Upper lobe of right lung (tissue), 1 donor: ENCODE measurements around the gene METTL16. TPM values are rescaled to one million over a fixed set of nuclear protein-coding genes. Genes with fewer than 3 reads are reported as not detected.

Experiments used
- ATAC-seq: fragments of 200-7000 bp; cut with Tn5 transposase; one replicate; pipeline ENCODE4 v1.9.1; 2020; ENCODE audit warnings: mild to moderate bottlenecking, moderate library complexity
- DNase-seq: peaks from one replicate; pipeline ENCODE4 v3.0.0-alpha.2; 2020
- H3K27ac ChIP-seq: fragments of 200-600 bp; one replicate; pipeline ENCODE4 v1.8.0; 2022
- H3K27me3 ChIP-seq: fragments of 200-600 bp; one replicate; pipeline ENCODE4 v1.8.0; 2022; ENCODE audit warnings: mild to moderate bottlenecking
- H3K36me3 ChIP-seq: fragments of 200-600 bp; one replicate; pipeline ENCODE4 v1.8.0; 2022
- H3K4me1 ChIP-seq: fragments of 200-600 bp; one replicate; pipeline ENCODE4 v1.8.0; 2022
- H3K4me3 ChIP-seq: fragments of 200-600 bp; one replicate; pipeline ENCODE4 v1.8.0; 2022; ENCODE audit warnings: mild to moderate bottlenecking
- H3K9me3 ChIP-seq: fragments of 200-600 bp; one replicate; pipeline ENCODE4 v1.8.0; 2022
- CTCF ChIP-seq: fragments of 200-600 bp; IDR thresholded peaks from one replicate; pipeline ENCODE4 v1.8.0; 2022; ENCODE audit warnings: antibody characterized with exemption
- intact Hi-C: fragments of 100-400 bp; cut with DNase I; formaldehyde crosslinking; loops from one replicate; pipeline ENCODE4 v1.11.0; 2022
- total RNA-seq: library from RNA; stranded (reverse); fragmentation: NEBNext Ultra II Directional; extraction: Animal tissue kit (Norgen Biotek cat#: 25700); gene quantifications from one replicate; pipeline ENCODE4 v1.2.1, GENCODE V29; 2021
- donor health status: DM: no; HTN: yes; CAD: no; lungs with severe emphysema.

Gene METTL16
- total RNA-seq, 1 donor from 2014 or later = 30.0 TPM

- TF ChIP-seq CTCF = no peak
- intact Hi-C loops = no loop called here
- H3K36me3 ChIP-seq = peaks cover 53% of the 10 kb centered on the region
These were observed 139.0 kb downstream of the METTL16 start for GRCh38 chr17:2372681-2373080.

GRCh38 chr17:2372180-2372579 lies 139.5 kb downstream of the METTL16 start:
- Histone ChIP-seq H3K36me3 (peaks cover 49% of the 10 kb centered on the region), H3K27ac (no peak overlapping the region), H3K27me3 (no peaks in the 10 kb centered on the region), H3K4me3 (no peak overlapping the region), H3K4me1 (no peaks in the 10 kb centered on the region), H3K9me3 (no peaks in the 10 kb centered on the region)
- TF ChIP-seq CTCF = no peak
- DNase-seq (no peak), ATAC-seq (no peak)
- intact Hi-C loops = no loop called here

More at GRCh38 chr17:2372681-2373080, 139.0 kb downstream of the METTL16 start:
- no peak overlapping the region for H3K4me3 ChIP-seq
- ATAC-seq = no peak
- H3K9me3 ChIP-seq = no peaks in the 10 kb centered on the region
- H3K27me3 ChIP-seq = no peaks in the 10 kb centered on the region
- DNase-seq = no peak
- no peaks in the 10 kb centered on the region for H3K4me1 ChIP-seq
- no peak overlapping the region for H3K27ac ChIP-seq

- H3K36me3 ChIP-seq = peaks cover 44% of the 10 kb centered on the region
- no peak overlapping the region for H3K4me3 ChIP-seq
- no peaks in the 10 kb centered on the region for H3K4me1 ChIP-seq
- DNase-seq (no peak), ATAC-seq (no peak)
- no peak for TF ChIP-seq CTCF
- no peak overlapping the region for H3K27ac ChIP-seq
- intact Hi-C loops = no loop called here
- no peaks in the 10 kb centered on the region for H3K9me3 ChIP-seq
- H3K27me3 ChIP-seq = no peaks in the 10 kb centered on the region
These were observed 140.2 kb downstream of the METTL16 start for GRCh38 chr17:2371183-2372130.

- Histone ChIP-seq H3K4me1 (no peaks in the 10 kb centered on the region), H3K36me3 (peaks cover 45% of the 10 kb centered on the region), H3K9me3 (no peaks in the 10 kb centered on the region), H3K27me3 (no peaks in the 10 kb centered on the region), H3K4me3 (no peak overlapping the region), H3K27ac (no peak overlapping the region)
- no peak for TF ChIP-seq CTCF
- ATAC-seq (no peak), DNase-seq (no peak)
- intact Hi-C loops = no loop called here
These were observed 141.5 kb downstream of the METTL16 start for GRCh38 chr17:2370211-2370589.

- TF ChIP-seq CTCF = no peak
- H3K9me3 ChIP-seq = no peaks in the 10 kb centered on the region
- no peak for ATAC-seq
- DNase-seq = no peak
- H3K4me1 ChIP-seq = no peaks in the 10 kb centered on the region
- H3K4me3 ChIP-seq = no peak overlapping the region
- intact Hi-C loops = no loop called here
- H3K27me3 ChIP-seq = no peaks in the 10 kb centered on the region
- H3K36me3 ChIP-seq = peaks cover 43% of the 10 kb centered on the region
- H3K27ac ChIP-seq = no peak overlapping the region
These were observed 142.0 kb downstream of the METTL16 start for GRCh38 chr17:2369551-2370210.
